GM10266 (cell line): ENCODE measurements around the gene MAGI1.

Source experiments
- DNase-seq: peaks from one replicate; pipeline ENCODE4 v3.0.0; 2012; ENCODE audit errors: extremely low spot score
- CTCF ChIP-seq: IDR thresholded peaks from 2 replicates; pipeline ENCODE4 v1.5.1; 2012; ENCODE audit warnings: mild to moderate bottlenecking, low read depth; ENCODE audit not compliant: control insufficient read depth, insufficient read depth; ENCODE audit errors: missing control alignments

Gene MAGI1

DNA sequence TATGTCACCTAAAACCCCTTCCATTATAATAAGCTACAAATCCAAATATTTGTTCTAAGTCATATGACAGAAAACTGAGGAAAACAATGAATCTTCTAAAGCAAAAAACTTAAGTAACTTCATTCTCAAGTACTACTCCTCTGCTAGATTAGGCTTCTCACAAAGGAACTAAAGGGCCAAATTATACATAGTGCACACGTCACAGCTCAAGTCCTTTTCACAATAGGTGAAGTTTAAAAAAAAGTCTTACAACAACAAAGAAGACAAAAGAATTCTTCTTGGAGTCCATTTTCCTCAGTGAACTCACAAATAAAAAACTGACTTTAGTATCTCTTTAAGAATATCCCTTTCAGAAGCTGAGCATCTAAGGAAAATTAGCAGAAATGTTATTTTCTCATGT is 479.9 kb downstream of the MAGI1 start:
- no peak for DNase-seq
- TF ChIP-seq CTCF: no peak

DNA sequence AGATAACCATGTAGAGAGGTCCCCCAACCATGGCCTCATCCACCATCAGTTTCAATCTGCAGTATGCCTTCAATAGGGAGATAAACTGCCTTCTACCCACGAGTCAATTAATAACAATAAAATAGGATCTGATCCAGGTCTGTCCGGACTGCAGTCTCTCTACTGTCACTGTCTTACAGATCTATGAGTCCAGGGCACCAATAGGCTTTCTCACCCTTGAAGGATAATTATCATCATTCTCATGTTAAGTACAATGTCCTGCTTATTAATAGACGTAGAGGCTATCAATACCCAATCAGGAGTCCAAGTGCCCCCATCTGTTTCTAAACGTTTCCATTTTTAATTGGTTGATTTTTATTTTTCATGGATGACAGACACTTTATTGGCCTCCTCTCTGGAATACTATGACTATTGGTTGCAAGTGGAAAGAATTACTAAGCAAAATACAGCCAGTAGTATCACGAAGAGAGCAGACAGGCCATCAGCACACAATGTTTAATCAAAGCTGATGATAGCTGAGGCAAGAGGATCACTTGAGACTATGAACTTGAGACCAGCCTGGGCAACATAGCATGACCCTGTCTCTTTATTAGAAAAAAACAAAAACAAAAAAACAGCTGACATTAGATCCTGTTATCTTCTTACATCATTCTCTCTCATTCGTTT is 480.7 kb downstream of the MAGI1 start:
- DNase-seq: no peak
- no peak for TF ChIP-seq CTCF

DNA sequence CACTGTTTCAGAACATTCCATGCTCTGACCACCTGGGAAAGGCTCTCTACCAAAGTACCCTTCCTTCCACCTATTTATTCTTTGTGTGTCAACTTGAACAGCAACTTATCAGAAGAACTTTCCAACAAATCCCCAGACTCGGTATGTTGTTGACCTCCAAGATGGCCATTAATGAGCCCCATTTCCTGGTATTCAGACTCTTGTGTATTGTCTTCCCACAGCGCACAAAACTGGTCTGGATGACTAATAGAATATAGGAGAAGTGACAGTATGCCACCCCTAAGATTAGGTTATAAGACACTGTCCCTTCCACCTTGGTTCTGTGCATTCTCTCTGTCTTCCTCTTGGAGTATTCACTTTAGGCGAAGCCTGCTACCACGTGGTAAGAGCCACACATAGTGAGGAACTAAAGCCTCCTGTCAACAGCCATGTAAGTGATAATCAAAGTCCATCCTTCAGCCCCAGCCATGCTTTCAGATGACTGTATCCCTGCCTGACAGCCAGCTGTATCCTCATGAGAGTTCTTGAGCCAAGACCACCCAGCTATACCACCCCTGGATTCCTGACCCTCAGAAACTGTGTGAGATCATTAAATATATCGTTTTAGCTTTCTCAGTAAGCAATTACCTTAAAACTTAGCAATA is 481.7 kb downstream of the MAGI1 start:
- no peak for TF ChIP-seq CTCF
- DNase-seq: no peak

- no peak for TF ChIP-seq CTCF
- no peak for DNase-seq
Observed at GRCh38 chr3:65552434-65552833, 486.3 kb downstream of the MAGI1 start.

GRCh38 chr3:65551945-65552344 is 486.8 kb downstream of the MAGI1 start:
- TF ChIP-seq CTCF: no peak
- no peak for DNase-seq

DNA sequence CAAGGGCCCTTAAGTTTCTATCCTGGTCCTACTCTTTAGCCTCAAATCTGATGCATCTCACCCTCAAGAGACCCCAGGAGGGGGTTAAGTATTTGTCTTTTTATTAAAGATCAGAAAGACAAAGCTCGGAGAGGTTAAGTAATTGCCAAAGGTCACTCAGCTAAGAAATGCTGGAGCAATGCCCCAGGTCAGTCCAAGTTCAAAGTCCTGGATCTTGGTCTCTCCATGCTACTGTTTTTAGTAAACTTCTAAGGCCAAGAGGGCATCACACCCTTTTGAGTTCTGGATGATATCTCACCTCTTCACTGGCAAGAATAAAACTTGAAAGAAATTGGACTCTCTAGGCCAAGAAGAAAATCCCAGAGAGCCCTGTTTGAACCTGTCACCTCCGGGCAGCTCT is 488.6 kb downstream of the MAGI1 start:
- no peak for DNase-seq
- no peak for TF ChIP-seq CTCF

GRCh38 chr3:65549626-65549959 is 489.1 kb downstream of the MAGI1 start:
- TF ChIP-seq CTCF: no peak

More at GRCh38 chr3:65549626-65549959, 489.1 kb downstream of the MAGI1 start:
- DNase-seq: no peak
